ENCODE data around the gene AIG1.
"Not testable (repeated sequence)": the region's sequence is repeated elsewhere in the genome, so short reads cannot be mapped to it uniquely, and the experiment has no call there.

Gene AIG1

DNA sequence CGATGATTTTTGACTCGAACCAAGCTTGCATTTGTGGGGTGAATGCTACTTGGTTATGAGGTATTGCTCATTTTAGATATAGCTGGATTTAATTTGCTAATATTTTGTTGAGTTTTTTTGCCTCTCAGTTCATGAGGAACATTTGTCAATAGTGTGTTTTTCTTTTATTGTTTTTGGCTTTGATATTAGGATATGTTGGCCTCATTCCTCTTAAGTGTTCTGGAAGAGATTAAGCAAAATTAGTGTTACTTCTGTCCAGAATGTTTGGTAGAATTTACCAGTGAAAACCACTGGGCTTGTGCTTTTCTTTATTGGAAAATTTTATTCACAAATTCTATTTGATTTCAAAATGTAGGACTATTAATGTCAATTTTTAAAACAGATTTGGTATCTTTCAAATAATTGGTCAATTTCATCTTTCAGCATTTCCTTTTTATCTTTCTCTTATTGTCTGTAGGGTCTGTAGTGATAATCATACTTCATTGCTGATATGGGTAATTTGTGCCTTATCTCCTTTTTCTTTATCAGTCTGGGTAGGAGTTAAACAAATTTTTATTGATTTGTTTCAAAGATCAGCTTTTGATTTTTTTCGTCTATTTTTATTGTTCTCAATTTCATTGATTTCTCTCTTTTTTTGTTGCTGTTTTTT is 14.1 kb downstream of the AIG1 start:
- Histone ChIP-seq H3K27me3 (replicated peaks) (no peaks in the 10 kb centered on the region), H3K4me3 (ENCODE audit: low read depth, low read length) (no peak overlapping the region), H3K36me3 (replicated peaks) (no peaks in the 10 kb centered on the region), H3K27ac (no peak overlapping the region)
- no peak for DNase-seq
- TF ChIP-seq, protein P1, sequence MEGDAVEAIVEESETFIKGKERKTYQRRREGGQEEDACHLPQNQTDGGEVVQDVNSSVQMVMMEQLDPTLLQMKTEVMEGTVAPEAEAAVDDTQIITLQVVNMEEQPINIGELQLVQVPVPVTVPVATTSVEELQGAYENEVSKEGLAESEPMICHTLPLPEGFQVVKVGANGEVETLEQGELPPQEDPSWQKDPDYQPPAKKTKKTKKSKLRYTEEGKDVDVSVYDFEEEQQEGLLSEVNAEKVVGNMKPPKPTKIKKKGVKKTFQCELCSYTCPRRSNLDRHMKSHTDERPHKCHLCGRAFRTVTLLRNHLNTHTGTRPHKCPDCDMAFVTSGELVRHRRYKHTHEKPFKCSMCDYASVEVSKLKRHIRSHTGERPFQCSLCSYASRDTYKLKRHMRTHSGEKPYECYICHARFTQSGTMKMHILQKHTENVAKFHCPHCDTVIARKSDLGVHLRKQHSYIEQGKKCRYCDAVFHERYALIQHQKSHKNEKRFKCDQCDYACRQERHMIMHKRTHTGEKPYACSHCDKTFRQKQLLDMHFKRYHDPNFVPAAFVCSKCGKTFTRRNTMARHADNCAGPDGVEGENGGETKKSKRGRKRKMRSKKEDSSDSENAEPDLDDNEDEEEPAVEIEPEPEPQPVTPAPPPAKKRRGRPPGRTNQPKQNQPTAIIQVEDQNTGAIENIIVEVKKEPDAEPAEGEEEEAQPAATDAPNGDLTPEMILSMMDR (IDR thresholded peaks at IDR 0.05; ENCODE audit: low read depth, low read length, missing control alignments) = no peak
- in situ Hi-C loops (cut with HindIII; ENCODE audit: low pct_ligation_motif_present, low sequenced_read_pairs) = no loop called here

DNA sequence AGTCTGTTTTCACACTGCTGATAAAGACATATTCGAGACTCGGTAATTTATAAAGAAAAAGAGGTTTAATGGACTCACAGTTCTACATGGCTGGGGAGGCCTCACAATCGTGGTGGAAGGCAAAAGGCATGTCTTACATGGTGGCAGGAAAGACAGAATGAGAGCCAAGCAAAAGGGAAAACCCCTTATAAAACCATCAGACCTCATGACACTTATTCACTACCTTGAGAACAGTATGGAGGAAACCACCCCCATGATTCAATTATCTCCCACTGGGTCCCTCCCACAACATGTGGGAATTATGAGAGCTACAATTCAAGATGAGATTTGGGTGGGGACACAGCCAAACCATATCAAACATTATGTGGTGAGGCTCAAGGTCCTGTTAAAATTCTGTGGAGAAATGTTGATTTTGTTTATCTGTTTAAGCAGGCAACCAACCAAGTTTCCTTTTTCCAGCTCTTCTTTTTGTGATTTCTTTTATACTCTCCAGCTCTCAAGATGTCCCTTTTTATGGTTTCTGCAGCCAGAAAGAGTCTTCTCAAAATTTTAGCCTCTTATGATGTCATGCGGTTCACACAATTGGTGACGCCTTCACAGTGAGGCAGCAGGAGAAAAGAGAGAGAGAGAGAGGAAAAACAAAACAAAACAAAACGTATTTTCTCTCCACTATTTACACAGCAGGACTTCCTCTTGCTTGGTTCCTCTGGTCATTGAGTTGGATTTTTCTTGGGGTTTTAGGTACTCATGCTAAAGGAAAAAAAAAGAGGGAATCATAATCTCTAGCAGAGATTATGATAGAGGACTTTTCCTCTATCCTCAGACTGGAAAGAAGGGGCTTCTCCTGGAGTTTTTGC is 18.0 kb downstream of the AIG1 start:
- no peak for DNase-seq
- Histone ChIP-seq H3K36me3 (replicated peaks) (no peaks in the 10 kb centered on the region), H3K4me3 (ENCODE audit: low read depth, low read length) (no peak overlapping the region), H3K27ac (no peak overlapping the region), H3K27me3 (replicated peaks) (no peaks in the 10 kb centered on the region)
- TF ChIP-seq, protein P1 (IDR thresholded peaks at IDR 0.05; ENCODE audit: low read depth, low read length, missing control alignments) = no peak
- in situ Hi-C loops (cut with HindIII; ENCODE audit: low pct_ligation_motif_present, low sequenced_read_pairs) = no loop called here

DNA sequence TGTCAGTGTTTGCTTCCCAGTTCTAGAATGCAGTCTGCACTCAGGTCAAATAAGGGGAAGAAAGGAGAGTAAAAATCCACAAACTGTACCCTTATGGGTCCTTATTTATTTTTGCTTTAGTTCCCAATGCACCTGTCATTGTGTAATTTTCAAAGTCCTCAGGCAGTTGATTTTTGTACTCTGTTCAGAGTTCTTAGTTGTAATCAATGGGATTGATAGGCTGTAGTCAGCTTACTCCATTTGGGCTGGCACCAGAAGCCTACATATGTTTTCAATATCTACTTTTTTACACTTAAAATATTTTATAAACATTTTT is 18.6 kb downstream of the AIG1 start:
- Histone ChIP-seq H3K27ac (no peak overlapping the region), H3K4me3 (ENCODE audit: low read depth, low read length) (no peak overlapping the region), H3K36me3 (replicated peaks) (no peaks in the 10 kb centered on the region), H3K27me3 (replicated peaks) (no peaks in the 10 kb centered on the region)
- TF ChIP-seq, protein P1 (IDR thresholded peaks at IDR 0.05; ENCODE audit: low read depth, low read length, missing control alignments) = no peak
- in situ Hi-C loops (cut with HindIII; ENCODE audit: low pct_ligation_motif_present, low sequenced_read_pairs) = no loop called here
- no peak for DNase-seq

DNA sequence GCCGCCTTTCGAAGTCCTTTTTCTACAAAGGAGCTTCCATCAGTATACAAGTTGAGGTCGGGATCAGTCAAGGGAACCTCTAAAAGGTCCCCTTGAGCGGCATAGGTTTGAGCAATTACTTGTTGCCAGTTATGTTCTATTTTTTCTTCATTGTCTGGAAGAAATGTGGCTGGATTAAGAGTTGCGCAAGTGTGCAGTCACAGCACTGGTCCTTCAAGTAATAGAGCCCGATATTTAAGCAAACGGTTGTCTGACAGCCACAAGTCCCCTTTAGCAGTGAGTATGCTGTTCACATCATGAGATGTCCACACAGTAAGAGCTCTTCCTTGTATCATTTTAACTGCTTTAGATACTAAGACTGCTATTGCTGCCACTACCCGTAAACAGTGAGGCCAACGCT is 21.6 kb downstream of the AIG1 start:
- H3K4me3 ChIP-seq (ENCODE audit: low read depth, low read length); H3K36me3 ChIP-seq (replicated peaks); H3K27ac ChIP-seq; DNase-seq; H3K27me3 ChIP-seq (replicated peaks); in situ Hi-C loops (cut with HindIII; ENCODE audit: low pct_ligation_motif_present, low sequenced_read_pairs): not testable (repeated sequence)

DNA sequence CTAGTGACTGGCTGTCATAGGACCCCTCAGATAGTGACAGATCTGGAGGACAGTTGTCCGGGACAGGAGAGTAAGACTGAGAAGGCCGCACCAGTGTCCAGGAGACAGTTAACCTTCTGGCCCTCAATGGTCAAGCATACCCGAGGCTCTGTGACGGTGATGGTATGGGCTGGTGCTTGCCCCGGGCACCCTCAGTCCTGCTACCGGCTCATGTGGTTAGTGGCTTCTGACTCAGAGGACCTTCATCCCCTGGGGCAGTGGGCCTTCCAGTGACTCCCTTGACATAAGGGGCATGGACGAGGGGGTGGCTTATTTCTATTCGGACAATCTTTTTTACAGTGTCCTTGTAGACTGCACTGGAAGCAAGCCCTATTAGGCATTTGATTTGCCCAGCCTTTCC is 23.3 kb downstream of the AIG1 start:
- H3K27ac ChIP-seq; H3K36me3 ChIP-seq (replicated peaks); DNase-seq; H3K4me3 ChIP-seq (ENCODE audit: low read depth, low read length); in situ Hi-C loops (cut with HindIII; ENCODE audit: low pct_ligation_motif_present, low sequenced_read_pairs); H3K27me3 ChIP-seq (replicated peaks): not testable (repeated sequence)

DNA sequence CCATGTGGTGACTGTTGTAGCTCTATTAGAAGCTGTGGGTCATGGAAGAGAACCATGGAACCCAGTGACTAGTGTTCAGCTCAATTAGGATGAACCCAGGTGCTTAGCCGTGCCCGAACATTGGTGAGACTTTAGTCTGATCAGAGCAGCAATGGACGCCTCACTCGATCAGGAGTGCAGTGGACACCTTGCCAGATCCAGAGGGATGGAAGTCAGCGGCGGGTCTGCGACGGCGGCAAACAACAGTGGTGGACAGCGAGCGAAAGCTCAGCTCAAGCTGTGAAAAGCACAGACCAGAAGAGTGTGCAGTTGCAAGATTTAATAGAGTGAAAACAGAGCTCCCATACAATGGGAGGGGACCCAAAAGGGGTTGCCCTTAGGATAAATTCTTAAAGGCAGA is 26.6 kb downstream of the AIG1 start:
- H3K4me3 ChIP-seq (ENCODE audit: low read depth, low read length); in situ Hi-C loops (cut with HindIII; ENCODE audit: low pct_ligation_motif_present, low sequenced_read_pairs); H3K36me3 ChIP-seq (replicated peaks); DNase-seq; H3K27ac ChIP-seq; H3K27me3 ChIP-seq (replicated peaks): not testable (repeated sequence)

DNA sequence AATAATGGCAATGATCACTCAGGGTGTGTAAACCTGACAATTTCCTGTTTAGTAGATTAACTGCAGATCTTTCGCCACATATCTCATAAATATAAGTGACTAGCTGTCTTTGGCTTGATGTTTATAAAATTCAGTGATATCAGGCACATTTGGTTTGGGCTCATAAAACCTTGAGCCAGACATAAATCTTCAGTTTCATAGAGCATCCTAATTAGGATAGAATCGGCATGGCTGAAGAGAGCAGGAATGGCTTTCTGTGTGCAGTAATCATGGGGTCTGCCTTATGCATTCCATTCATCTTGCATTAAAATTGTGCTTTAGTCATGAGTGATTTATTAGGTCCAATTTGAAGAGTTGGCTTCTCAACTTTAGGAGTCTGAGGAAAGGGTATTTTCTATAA is 27.2 kb downstream of the AIG1 start:
- Histone ChIP-seq H3K27ac (no peak overlapping the region), H3K36me3 (replicated peaks) (no peaks in the 10 kb centered on the region), H3K4me3 (ENCODE audit: low read depth, low read length) (no peak overlapping the region), H3K27me3 (replicated peaks) (no peaks in the 10 kb centered on the region)
- TF ChIP-seq, protein P1 (IDR thresholded peaks at IDR 0.05; ENCODE audit: low read depth, low read length, missing control alignments) = no peak
- in situ Hi-C loops (cut with HindIII; ENCODE audit: low pct_ligation_motif_present, low sequenced_read_pairs) = no loop called here
- DNase-seq = no peak

Measured in brain microvascular endothelial cell (primary cell).